Suprapubic skin (tissue), 3 donors: ENCODE measurements around the gene WNT3.

Source experiments
- EP300 ChIP-seq: sonication (generic); formaldehyde crosslinking; IDR thresholded peaks from one replicate; pipeline ENCODE4 v1.6.1; 2017; ENCODE audit warnings: antibody characterized with exemption
- POLR2A ChIP-seq, 2 donors: fragments of 450-650 bp; IDR thresholded peaks; one replicate each; pipeline ENCODE4 v1.6.1; 2017; ENCODE audit warnings: antibody characterized with exemption in 2 of 2, mild to moderate bottlenecking in 2 of 2, moderate library complexity in 2 of 2
- TF ChIP-seq, protein P1 (sequence below), 2 donors: fragments of 200-600 bp in 1 of 2; fragments of 450-650 bp in 1 of 2; sonication (generic) in 1 of 2; IDR thresholded peaks; one replicate each; pipeline ENCODE4 v1.5.1; 2016 to 2019; ENCODE audit warnings: antibody characterized with exemption in 2 of 2, mild to moderate bottlenecking in 1 of 2, moderate library complexity in 1 of 2

GRCh38 chr17:46773676-46774075 is 44.8 kb downstream of the WNT3 start:
- TF ChIP-seq POLR2A (IDR thresholded peaks at IDR 0.05) (no peak), EP300 (no peak)
- TF ChIP-seq, protein P1, sequence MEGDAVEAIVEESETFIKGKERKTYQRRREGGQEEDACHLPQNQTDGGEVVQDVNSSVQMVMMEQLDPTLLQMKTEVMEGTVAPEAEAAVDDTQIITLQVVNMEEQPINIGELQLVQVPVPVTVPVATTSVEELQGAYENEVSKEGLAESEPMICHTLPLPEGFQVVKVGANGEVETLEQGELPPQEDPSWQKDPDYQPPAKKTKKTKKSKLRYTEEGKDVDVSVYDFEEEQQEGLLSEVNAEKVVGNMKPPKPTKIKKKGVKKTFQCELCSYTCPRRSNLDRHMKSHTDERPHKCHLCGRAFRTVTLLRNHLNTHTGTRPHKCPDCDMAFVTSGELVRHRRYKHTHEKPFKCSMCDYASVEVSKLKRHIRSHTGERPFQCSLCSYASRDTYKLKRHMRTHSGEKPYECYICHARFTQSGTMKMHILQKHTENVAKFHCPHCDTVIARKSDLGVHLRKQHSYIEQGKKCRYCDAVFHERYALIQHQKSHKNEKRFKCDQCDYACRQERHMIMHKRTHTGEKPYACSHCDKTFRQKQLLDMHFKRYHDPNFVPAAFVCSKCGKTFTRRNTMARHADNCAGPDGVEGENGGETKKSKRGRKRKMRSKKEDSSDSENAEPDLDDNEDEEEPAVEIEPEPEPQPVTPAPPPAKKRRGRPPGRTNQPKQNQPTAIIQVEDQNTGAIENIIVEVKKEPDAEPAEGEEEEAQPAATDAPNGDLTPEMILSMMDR (IDR thresholded peaks at IDR 0.05), result no peak
